Measurements from ENCODE around the gene EHD1. TPM values are rescaled to one million over a fixed set of nuclear protein-coding genes. Genes with fewer than 3 reads are reported as not detected.

EHD1 gene
- total RNA-seq, 1 experiment from 2014 or later = 110 TPM

DNA sequence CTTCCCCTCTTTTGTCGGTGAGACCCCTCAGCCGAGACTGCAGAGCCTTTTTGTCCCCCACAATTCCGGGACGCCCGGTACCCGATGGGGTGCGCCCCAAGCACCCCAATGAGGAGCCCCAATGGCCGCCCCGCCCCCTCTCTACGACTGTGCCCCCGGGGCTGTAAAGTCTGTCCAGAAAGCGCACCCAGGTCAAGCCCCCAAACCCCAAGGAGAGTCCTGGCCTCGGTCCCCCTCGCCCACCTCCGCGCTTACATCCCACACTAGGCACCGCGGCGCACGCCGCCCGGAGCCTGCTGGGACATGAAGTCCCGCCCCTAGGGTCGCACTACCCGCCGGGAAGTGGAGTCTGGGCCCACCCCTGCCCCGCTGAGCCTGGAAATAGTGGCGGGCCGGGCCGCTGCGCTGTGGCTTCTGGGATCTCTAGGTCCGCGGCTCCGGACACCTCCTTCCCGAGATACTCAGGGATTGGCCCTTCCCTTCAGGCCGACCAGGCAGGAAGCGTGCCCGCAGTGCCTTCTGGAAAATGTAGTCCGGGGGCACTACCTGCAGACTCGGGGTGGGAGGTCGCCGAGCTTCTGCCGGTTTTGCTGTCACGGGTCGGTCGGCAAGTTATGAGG, 68.0 kb downstream of the EHD1 start, which contains the start of gene MEN1:
Gene MEN1, minus strand, starts transcription at position 281 of the 620 bp plus-strand sequence. CDS start 442 bp downstream, outside the sequence.
- H3K9me3 ChIP-seq (ENCODE audit: insufficient read depth, low read depth) = no peaks in the 10 kb centered on the region
- no peaks in the 10 kb centered on the region for H4K20me1 ChIP-seq (ENCODE audit: insufficient read depth)
- peaks cover 7% of the 10 kb centered on the region; the same call in 1 of the 2 replicates for H3K36me3 ChIP-seq (ENCODE audit: low read depth)
- peak; percentile 91 to 98 for DNase-seq
- H3F3A ChIP-seq (ENCODE audit: insufficient read depth, low read depth) = peaks cover 14% of the 10 kb centered on the region; the same call in 1 of the 2 replicates
- peaks cover 6% of the 10 kb centered on the region; the same call in 1 of the 2 replicates for H3K4me1 ChIP-seq (replicated peaks; ENCODE audit: insufficient read depth)
- no peak for TF ChIP-seq EZH2 (IDR thresholded peaks at IDR 0.05; ENCODE audit: low read depth)
- TF ChIP-seq, protein P1, sequence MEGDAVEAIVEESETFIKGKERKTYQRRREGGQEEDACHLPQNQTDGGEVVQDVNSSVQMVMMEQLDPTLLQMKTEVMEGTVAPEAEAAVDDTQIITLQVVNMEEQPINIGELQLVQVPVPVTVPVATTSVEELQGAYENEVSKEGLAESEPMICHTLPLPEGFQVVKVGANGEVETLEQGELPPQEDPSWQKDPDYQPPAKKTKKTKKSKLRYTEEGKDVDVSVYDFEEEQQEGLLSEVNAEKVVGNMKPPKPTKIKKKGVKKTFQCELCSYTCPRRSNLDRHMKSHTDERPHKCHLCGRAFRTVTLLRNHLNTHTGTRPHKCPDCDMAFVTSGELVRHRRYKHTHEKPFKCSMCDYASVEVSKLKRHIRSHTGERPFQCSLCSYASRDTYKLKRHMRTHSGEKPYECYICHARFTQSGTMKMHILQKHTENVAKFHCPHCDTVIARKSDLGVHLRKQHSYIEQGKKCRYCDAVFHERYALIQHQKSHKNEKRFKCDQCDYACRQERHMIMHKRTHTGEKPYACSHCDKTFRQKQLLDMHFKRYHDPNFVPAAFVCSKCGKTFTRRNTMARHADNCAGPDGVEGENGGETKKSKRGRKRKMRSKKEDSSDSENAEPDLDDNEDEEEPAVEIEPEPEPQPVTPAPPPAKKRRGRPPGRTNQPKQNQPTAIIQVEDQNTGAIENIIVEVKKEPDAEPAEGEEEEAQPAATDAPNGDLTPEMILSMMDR (conservative IDR thresholded peaks at IDR 0.05) = no peak
- peak within 1 kb of the TSS; percentile 99 for H2AFZ ChIP-seq
- H3K4me3 ChIP-seq = peak within 1 kb of the TSS; percentile 93
- ChIA-PET POLR2A (ENCODE audit: unreplicated experiment) (interaction anchor here (0.6 to 1.0 kb wide), 2 partner anchors 13 to 325 kb away, joined by 3 to 7 read pairs; no protein-coding TSS in a partner anchor), CTCF (interaction anchor here (0.5 to 0.6 kb wide), 2 partner anchors 9 to 122 kb away, joined by 3 to 10 read pairs; no protein-coding TSS in a partner anchor)
- H3K27ac ChIP-seq = no peak within 1 kb of the TSS
- intact Hi-C loops (cut with micrococcal nuclease; ENCODE audit: unreplicated experiment) = loop anchor here (1.0 to 2.0 kb wide), 3 partner anchors 32 to 68 kb away; partner anchors contain the start of genes EHD1 and SF1
- BruUV-seq (replicated peaks) = no TSS peak
- H3K9me2 ChIP-seq (ENCODE audit: insufficient read depth) = no peaks in the 10 kb centered on the region
- no peaks in the 10 kb centered on the region for H3K27me3 ChIP-seq (ENCODE audit: insufficient read depth, low read depth)
- peak within 1 kb of the TSS; percentile 88 for H3K4me2 ChIP-seq
- peaks cover 16% of the 10 kb centered on the region for H3K79me2 ChIP-seq (ENCODE audit: low read depth)

DNA sequence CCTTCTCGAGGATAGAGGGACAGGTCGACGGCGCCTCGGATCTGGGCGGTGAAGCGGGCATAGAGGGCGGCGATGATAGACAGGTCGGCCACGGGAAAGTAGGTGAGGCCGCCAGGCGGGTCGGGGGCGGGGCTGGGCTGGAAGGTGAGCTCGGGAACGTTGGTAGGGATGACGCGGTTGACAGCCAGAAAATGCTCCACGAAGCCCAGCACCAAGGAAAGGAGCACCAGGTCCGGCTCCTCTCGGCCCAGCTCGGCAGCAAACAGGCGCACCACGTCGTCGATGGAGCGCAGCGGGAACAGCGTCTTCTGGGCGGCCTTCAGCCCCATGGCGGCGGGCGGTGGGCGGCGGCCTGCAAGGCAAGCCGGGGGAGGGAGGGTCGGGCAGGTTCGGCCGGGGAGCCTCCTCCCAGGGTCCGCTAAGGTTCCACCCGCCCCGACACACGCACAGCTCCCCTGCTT, 68.6 kb downstream of the EHD1 start:
- POLR2A ChIA-PET (ENCODE audit: unreplicated experiment) = interaction anchor here (0.6 to 1.0 kb wide), 2 partner anchors 12 to 325 kb away, joined by 3 to 7 read pairs; no protein-coding TSS in a partner anchor
- Histone ChIP-seq H3K4me2 (peak overlapping the region; percentile 88), H4K20me1 (ENCODE audit: insufficient read depth) (no peaks in the 10 kb centered on the region)

GRCh38 chr11:64805481-64805880, 72.9 kb downstream of the EHD1 start:
- CTCF ChIA-PET = no interaction called here
- no peak overlapping the region for H3K4me3 ChIP-seq
- intact Hi-C loops (cut with micrococcal nuclease; ENCODE audit: unreplicated experiment) = no loop called here
- BruUV-seq (replicated peaks) = no TSS peak
- DNase-seq = no peak
- POLR2A ChIA-PET (ENCODE audit: unreplicated experiment) = no interaction called here
- H3K27ac ChIP-seq = no peak overlapping the region
- TF ChIP-seq EZH2 (IDR thresholded peaks at IDR 0.05; ENCODE audit: low read depth) = no peak
- TF ChIP-seq, protein P1 (conservative IDR thresholded peaks at IDR 0.05) = no peak
- no peaks in the 10 kb centered on the region for H3K9me3 ChIP-seq (ENCODE audit: insufficient read depth, low read depth)
- no peak overlapping the region for H2AFZ ChIP-seq
- peaks cover 16% of the 10 kb centered on the region for H3K79me2 ChIP-seq (ENCODE audit: low read depth)
- no peak overlapping the region for H3K4me2 ChIP-seq
- peaks cover 7% of the 10 kb centered on the region; the same call in 1 of the 2 replicates for H3K36me3 ChIP-seq (ENCODE audit: low read depth)
- no peaks in the 10 kb centered on the region for H4K20me1 ChIP-seq (ENCODE audit: insufficient read depth)
- H3K4me1 ChIP-seq (replicated peaks; ENCODE audit: insufficient read depth) = peaks cover 26% of the 10 kb centered on the region
- peaks cover 21% of the 10 kb centered on the region for H3F3A ChIP-seq (ENCODE audit: insufficient read depth, low read depth)
- no peaks in the 10 kb centered on the region for H3K9me2 ChIP-seq (ENCODE audit: insufficient read depth)
- H3K27me3 ChIP-seq (ENCODE audit: insufficient read depth, low read depth) = no peaks in the 10 kb centered on the region

More for the DNA sequence above, 68.6 kb downstream of the EHD1 start:
- H3K27me3 ChIP-seq (ENCODE audit: insufficient read depth, low read depth) = no peaks in the 10 kb centered on the region
- DNase-seq = peak; percentile 59 to 64
- intact Hi-C loops (cut with micrococcal nuclease; ENCODE audit: unreplicated experiment) = loop anchor here (1.0 to 2.0 kb wide), 3 partner anchors 31 to 69 kb away; partner anchors contain the start of genes EHD1 and SF1
- peak overlapping the region; percentile 93 for H3K4me3 ChIP-seq
- CTCF ChIA-PET = interaction anchor here (0.6 kb wide), 2 partner anchors 10 to 609 kb away, joined by 3 to 6 read pairs; no protein-coding TSS in a partner anchor
- no peak overlapping the region for H3K27ac ChIP-seq
- peaks cover 8% of the 10 kb centered on the region for H3K4me1 ChIP-seq (replicated peaks; ENCODE audit: insufficient read depth)
- H3F3A ChIP-seq (ENCODE audit: insufficient read depth, low read depth) = peaks cover 14% of the 10 kb centered on the region; the same call in 1 of the 2 replicates
- H3K79me2 ChIP-seq (ENCODE audit: low read depth) = peaks cover 16% of the 10 kb centered on the region
- TF ChIP-seq EZH2 (IDR thresholded peaks at IDR 0.05; ENCODE audit: low read depth) = no peak
- TF ChIP-seq, protein P1 (conservative IDR thresholded peaks at IDR 0.05) = no peak
- no peaks in the 10 kb centered on the region for H3K9me2 ChIP-seq (ENCODE audit: insufficient read depth)
- BruUV-seq (replicated peaks) = no TSS peak
- H2AFZ ChIP-seq = peak overlapping the region; percentile 99
- H3K9me3 ChIP-seq (ENCODE audit: insufficient read depth, low read depth) = no peaks in the 10 kb centered on the region
- H3K36me3 ChIP-seq (ENCODE audit: low read depth) = peaks cover 7% of the 10 kb centered on the region; the same call in 1 of the 2 replicates

Data from PC-9 (cell line).